Osteoblast (primary cell): ENCODE results near the gene PTPRN2. TPM values are rescaled to one million over a fixed set of nuclear protein-coding genes. Genes with fewer than 3 reads are reported as not detected.
A peak's percentile ranks its signal among the peaks of the same experiment; 100 is the strongest.

Experiments used
- DNase-seq: peaks from one replicate; pipeline ENCODE4 v3.0.0; 2011; ENCODE audit warnings: low spot score, mixed read lengths; ENCODE audit not compliant: insufficient read length; ENCODE audit errors: missing footprints
- H2AFZ ChIP-seq: 2 replicates; pipeline ENCODE4 v1.6.0; 2011; ENCODE audit warnings: mild to moderate bottlenecking, low read length
- H3K27ac ChIP-seq: 2 replicates; pipeline ENCODE4 v1.5.1; 2011; ENCODE audit warnings: mild to moderate bottlenecking, low read depth, low read length, moderate library complexity
- H3K27me3 ChIP-seq: 2 replicates; pipeline ENCODE4 v1.6.0; 2012; ENCODE audit warnings: mild to moderate bottlenecking, control low read depth, inconsistent platforms, low read length, moderate library complexity; ENCODE audit not compliant: insufficient read depth
- H3K36me3 ChIP-seq: 2 replicates; pipeline ENCODE4 v1.5.1; 2011; ENCODE audit warnings: mild to moderate bottlenecking, low read length, control low read depth, moderate library complexity; ENCODE audit not compliant: insufficient read depth
- H3K4me1 ChIP-seq: 2 replicates; pipeline ENCODE4 v1.5.1; 2011; ENCODE audit warnings: mild to moderate bottlenecking, low read length, control low read depth, moderate library complexity; ENCODE audit not compliant: insufficient read depth
- H3K4me2 ChIP-seq: 2 replicates; pipeline ENCODE4 v1.6.0; 2011; ENCODE audit warnings: mild to moderate bottlenecking, low read length; ENCODE audit not compliant: insufficient read depth
- H3K4me3 ChIP-seq: fragments of 200-600 bp; sonication (generic); 3 replicates; pipeline ENCODE4 v1.5.1; 2012; ENCODE audit warnings: mild to moderate bottlenecking, low read length, inconsistent platforms; ENCODE audit not compliant: insufficient read depth
- H3K79me2 ChIP-seq: 2 replicates; pipeline ENCODE4 v1.6.0; 2012; ENCODE audit warnings: mild to moderate bottlenecking, low read length, control low read depth, inconsistent platforms; ENCODE audit not compliant: insufficient read depth
- H3K9me3 ChIP-seq: 2 replicates; pipeline ENCODE4 v1.5.1; 2011; ENCODE audit warnings: low read depth, low read length, control low read depth
- H4K20me1 ChIP-seq: 2 replicates; pipeline ENCODE4 v1.6.0; 2012; ENCODE audit warnings: mild to moderate bottlenecking, low read length, control low read depth; ENCODE audit not compliant: insufficient read depth
- total RNA-seq: library from RNA; depleted of rRNA; stranded (reverse); fragments of >200 nt; gene quantifications from 2 replicates; pipeline ENCODE4 v1.2.3, GENCODE V29; 2012
- TF ChIP-seq, protein P1 (sequence below): IDR thresholded peaks from 2 replicates; pipeline ENCODE4 v1.5.1; 2011; ENCODE audit warnings: mild to moderate bottlenecking, low read depth, low read length, moderate library complexity; ENCODE audit errors: extremely low read depth

The PTPRN2 gene
- total RNA-seq, 1 donor, result 0.36 TPM

DNA sequence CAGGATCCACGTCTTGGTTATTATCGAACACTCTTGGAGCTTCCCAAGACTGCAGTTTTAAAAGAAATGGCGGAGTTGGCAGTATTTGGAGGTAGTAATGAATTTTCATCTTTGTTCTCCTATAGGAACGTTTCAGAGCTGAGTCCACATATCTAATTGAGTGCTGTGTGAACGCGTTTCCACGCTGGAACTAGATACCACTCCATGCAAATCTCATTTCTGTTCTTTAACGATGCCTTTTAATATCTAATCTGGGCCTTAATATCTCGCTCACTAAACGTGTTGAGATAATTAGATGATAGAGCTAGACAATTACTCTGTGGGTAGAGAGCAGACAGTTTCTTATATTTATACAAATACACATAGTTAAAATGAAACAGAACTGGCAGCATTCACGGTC is 727.2 kb downstream of the PTPRN2 start:
- Histone ChIP-seq H3K79me2 (no peaks in the 10 kb centered on the region), H3K36me3 (no peaks in the 10 kb centered on the region), H3K9me3 (no peaks in the 10 kb centered on the region), H3K4me1 (no peaks in the 10 kb centered on the region), H3K27ac (no peak overlapping the region), H3K27me3 (no peaks in the 10 kb centered on the region), H3K4me3 (no peak overlapping the region), H4K20me1 (no peaks in the 10 kb centered on the region), H3K4me2 (no peak overlapping the region), H2AFZ (no peak overlapping the region)
- TF ChIP-seq, protein P1, sequence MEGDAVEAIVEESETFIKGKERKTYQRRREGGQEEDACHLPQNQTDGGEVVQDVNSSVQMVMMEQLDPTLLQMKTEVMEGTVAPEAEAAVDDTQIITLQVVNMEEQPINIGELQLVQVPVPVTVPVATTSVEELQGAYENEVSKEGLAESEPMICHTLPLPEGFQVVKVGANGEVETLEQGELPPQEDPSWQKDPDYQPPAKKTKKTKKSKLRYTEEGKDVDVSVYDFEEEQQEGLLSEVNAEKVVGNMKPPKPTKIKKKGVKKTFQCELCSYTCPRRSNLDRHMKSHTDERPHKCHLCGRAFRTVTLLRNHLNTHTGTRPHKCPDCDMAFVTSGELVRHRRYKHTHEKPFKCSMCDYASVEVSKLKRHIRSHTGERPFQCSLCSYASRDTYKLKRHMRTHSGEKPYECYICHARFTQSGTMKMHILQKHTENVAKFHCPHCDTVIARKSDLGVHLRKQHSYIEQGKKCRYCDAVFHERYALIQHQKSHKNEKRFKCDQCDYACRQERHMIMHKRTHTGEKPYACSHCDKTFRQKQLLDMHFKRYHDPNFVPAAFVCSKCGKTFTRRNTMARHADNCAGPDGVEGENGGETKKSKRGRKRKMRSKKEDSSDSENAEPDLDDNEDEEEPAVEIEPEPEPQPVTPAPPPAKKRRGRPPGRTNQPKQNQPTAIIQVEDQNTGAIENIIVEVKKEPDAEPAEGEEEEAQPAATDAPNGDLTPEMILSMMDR, result no peak
- peak; percentile 8 for DNase-seq

DNA sequence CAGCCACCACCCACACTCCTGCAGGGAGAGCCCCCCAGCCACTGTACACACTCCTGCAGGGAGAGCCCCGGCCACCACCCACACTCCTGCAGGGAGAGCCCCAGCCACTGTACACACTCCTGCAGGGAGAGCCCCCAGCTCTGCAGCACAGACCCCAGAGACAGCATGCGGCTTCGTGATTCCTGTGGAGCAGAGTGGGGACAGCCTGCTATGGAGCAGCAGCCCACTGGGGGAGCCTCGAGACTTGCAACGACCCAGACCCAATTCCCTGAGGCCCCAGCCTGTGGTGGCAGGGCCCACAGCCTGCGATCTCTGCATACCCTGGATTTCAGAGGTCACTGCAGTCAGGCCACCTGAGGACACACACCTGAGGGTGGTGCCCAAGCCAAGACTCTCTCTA is 727.7 kb downstream of the PTPRN2 start:
- Histone ChIP-seq H3K4me3 (no peak overlapping the region), H3K9me3 (no peaks in the 10 kb centered on the region), H3K27me3 (no peaks in the 10 kb centered on the region), H3K27ac (no peak overlapping the region), H2AFZ (no peak overlapping the region), H3K79me2 (no peaks in the 10 kb centered on the region), H3K4me2 (no peak overlapping the region), H4K20me1 (no peaks in the 10 kb centered on the region), H3K4me1 (no peaks in the 10 kb centered on the region), H3K36me3 (no peaks in the 10 kb centered on the region)
- DNase-seq, result no peak
- TF ChIP-seq, protein P1, result no peak

DNA sequence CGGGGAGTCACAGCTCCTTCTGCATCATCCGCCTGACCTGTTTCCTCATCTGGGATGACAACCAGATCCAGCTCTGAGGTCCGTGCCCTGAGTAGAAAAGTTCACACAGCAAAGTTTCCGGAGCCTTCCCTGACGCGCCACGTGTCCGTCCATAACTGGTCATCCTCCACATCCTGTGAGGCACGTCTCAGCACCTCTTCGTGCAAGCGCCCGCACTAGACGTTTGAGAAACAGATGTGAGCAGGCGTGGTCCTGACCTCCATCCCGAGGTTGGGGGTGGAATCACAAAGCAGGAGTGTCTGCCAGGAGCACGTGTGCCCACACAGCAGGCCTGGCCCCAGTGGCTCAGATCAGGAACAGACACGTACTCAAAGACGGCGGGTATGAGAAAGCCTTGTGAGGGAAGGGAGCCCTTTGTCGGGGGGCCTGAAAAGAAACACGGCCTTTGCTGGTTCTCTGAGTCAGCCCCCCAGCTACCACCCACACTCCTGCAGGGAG is 730.0 kb downstream of the PTPRN2 start:
- TF ChIP-seq, protein P1, result no peak
- no peaks in the 10 kb centered on the region for H3K9me3 ChIP-seq
- no peak for DNase-seq

DNA sequence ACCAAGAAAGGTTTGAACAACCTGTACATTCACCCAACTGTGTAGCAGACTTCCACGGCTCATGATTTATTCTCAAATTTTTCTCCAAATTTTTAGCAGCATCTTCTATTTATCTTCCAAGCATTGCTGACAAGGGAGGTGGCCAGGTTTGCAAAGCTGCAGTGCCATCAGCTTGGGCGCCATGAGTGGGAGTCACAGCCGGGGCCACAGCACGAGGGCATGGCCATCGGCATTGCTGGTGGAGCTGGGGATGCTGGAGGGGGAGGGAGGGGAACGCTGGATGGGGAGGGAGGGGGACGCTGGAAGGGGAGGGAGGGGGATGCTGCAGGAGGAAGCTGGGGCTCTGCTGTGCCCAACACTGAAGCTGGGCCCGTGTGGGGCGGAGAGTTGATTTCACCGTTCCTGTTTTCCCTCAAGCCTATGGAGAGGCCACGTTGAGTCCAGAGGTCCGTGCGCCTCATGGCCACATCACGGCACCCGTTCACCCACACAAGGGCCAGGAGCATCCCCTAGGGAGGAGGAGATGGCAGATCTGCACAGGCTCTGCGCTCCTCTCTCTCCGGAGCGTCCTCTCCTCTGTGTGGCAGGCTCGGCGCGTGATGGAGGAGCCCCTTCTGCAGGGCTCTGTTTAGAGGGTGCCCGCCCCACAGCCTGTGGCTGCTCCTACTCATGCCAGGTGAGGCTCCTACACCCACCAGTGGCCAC is 730.6 kb downstream of the PTPRN2 start:
- Histone ChIP-seq H3K36me3 (no peaks in the 10 kb centered on the region), H2AFZ (no peak overlapping the region), H3K27ac (no peak overlapping the region), H3K4me1 (no peaks in the 10 kb centered on the region), H4K20me1 (no peaks in the 10 kb centered on the region), H3K4me2 (no peak overlapping the region), H3K4me3 (no peak overlapping the region), H3K27me3 (no peaks in the 10 kb centered on the region), H3K79me2 (no peaks in the 10 kb centered on the region), H3K9me3 (no peaks in the 10 kb centered on the region)
- DNase-seq, result no peak
- TF ChIP-seq, protein P1, result no peak

More for the DNA sequence above, 730.0 kb downstream of the PTPRN2 start:
- Histone ChIP-seq H3K4me1 (no peaks in the 10 kb centered on the region), H3K27ac (no peak overlapping the region), H3K36me3 (no peaks in the 10 kb centered on the region), H3K27me3 (no peaks in the 10 kb centered on the region), H2AFZ (no peak overlapping the region), H4K20me1 (no peaks in the 10 kb centered on the region), H3K4me2 (no peak overlapping the region), H3K4me3 (no peak overlapping the region), H3K79me2 (no peaks in the 10 kb centered on the region)
